Hepatocyte (in vitro differentiated cells): ENCODE data around the gene ARMH3. TPM values are rescaled to one million over a fixed set of nuclear protein-coding genes. Genes with fewer than 3 reads are reported as not detected.

Source experiments
- DNase-seq: peaks from one replicate; pipeline ENCODE4 v3.0.0-alpha.2; 2016; ENCODE audit warnings: low spot score
- H2AFZ ChIP-seq: fragments of 200-600 bp; sonication (generic); 2 replicates; pipeline ENCODE4 v1.6.0; 2016; ENCODE audit warnings: antibody characterized with exemption, mild to moderate bottlenecking
- H3K27ac ChIP-seq: fragments of 200-600 bp; sonication (generic); 2 replicates; pipeline ENCODE4 v1.5.1; 2016; ENCODE audit warnings: mild to moderate bottlenecking
- H3K27me3 ChIP-seq: fragments of 200-600 bp; sonication (generic); 2 replicates; pipeline ENCODE4 v1.6.1; 2016
- H3K36me3 ChIP-seq: fragments of 200-600 bp; sonication (generic); replicated peaks from 2 replicates; pipeline ENCODE4 v1.5.1; 2016; ENCODE audit warnings: low read depth; ENCODE audit not compliant: insufficient read depth
- H3K4me1 ChIP-seq: fragments of 200-600 bp; sonication (generic); 2 replicates; pipeline ENCODE4 v1.5.1; 2016; ENCODE audit warnings: mild to moderate bottlenecking, moderate library complexity; ENCODE audit not compliant: insufficient read depth
- H3K4me2 ChIP-seq: fragments of 200-600 bp; sonication (generic); 2 replicates; pipeline ENCODE4 v1.6.0; 2016
- H3K4me3 ChIP-seq: fragments of 200-600 bp; sonication (generic); 2 replicates; pipeline ENCODE4 v1.5.1; 2016; ENCODE audit warnings: mild to moderate bottlenecking
- H3K79me2 ChIP-seq: fragments of 200-600 bp; sonication (generic); 2 replicates; pipeline ENCODE4 v1.6.0; 2017; ENCODE audit warnings: mild to moderate bottlenecking
- H3K9me2 ChIP-seq: fragments of 200-600 bp; sonication (generic); replicated peaks from 2 replicates; pipeline ENCODE4 v1.6.0; 2017; ENCODE audit warnings: mild to moderate bottlenecking; ENCODE audit not compliant: insufficient read depth
- H3K9me3 ChIP-seq: fragments of 200-600 bp; sonication (generic); 2 replicates; pipeline ENCODE4 v1.5.1; 2016; ENCODE audit warnings: low read depth, mild to moderate bottlenecking
- H4K20me1 ChIP-seq: fragments of 200-600 bp; sonication (generic); 2 replicates; pipeline ENCODE4 v1.6.0; 2016; ENCODE audit warnings: mild to moderate bottlenecking; ENCODE audit not compliant: insufficient read depth, poor library complexity, severe bottlenecking
- CTCF ChIP-seq: fragments of 200-600 bp; sonication (generic); IDR thresholded peaks from 2 replicates; pipeline ENCODE4 v1.5.1; 2016; ENCODE audit warnings: antibody characterized with exemption, mild to moderate bottlenecking; ENCODE audit not compliant: poor library complexity
- EZH2 ChIP-seq: fragments of 200-600 bp; sonication (generic); IDR thresholded peaks from 2 replicates; pipeline ENCODE4 v1.6.1; 2016; ENCODE audit warnings: antibody characterized with exemption, mild to moderate bottlenecking, borderline replicate concordance
- EZH2phosphoT487 ChIP-seq: fragments of 200-600 bp; sonication (generic); IDR thresholded peaks from one replicate; pipeline ENCODE4 v1.6.1; 2018; ENCODE audit warnings: antibody characterized with exemption, mild to moderate bottlenecking, low read depth, moderate library complexity; ENCODE audit not compliant: unreplicated experiment, severe bottlenecking
- WGBS: methylation state at CpG from one replicate; pipeline ENCODE4 v1.1.6; 2016; ENCODE audit warnings: low lambda C conversion rate; ENCODE audit errors: missing lambda C conversion rate; 5-methylcytosine and 5-hydroxymethylcytosine counted together
- polyA plus RNA-seq: library from polyadenylated mRNA; unstranded; fragments of >200 nt; fragmentation: Nextera tagmentation; extraction: Ambion mirVana; gene quantifications from 2 replicates; pipeline ENCODE4 v1.2.1, GENCODE V29; 2016
- total RNA-seq: library from RNA; depleted of rRNA; stranded (reverse); fragments of >200 nt; gene quantifications from 2 replicates; pipeline ENCODE4 v1.2.3, GENCODE V29; 2014

Gene ARMH3
- total and polyA plus RNA-seq, 2 experiments from 2014 or later: 10.6 to 15.1 TPM

GRCh38 chr10:101838416-101838970 is 217.5 kb downstream of the ARMH3 start:
- Histone ChIP-seq H3K4me3 (no peak overlapping the region), H4K20me1 (peaks cover 24% of the 10 kb centered on the region), H3K9me2 (no peaks in the 10 kb centered on the region), H2AFZ (no peak overlapping the region), H3K27ac (no peak overlapping the region), H3K4me1 (peaks cover 18% of the 10 kb centered on the region), H3K36me3 (no peaks in the 10 kb centered on the region), H3K79me2 (no peaks in the 10 kb centered on the region), H3K27me3 (no peaks in the 10 kb centered on the region), H3K9me3 (no peaks in the 10 kb centered on the region), H3K4me2 (no peak overlapping the region)
- 84% methylated on average over 6 of the region's 6 CpGs for WGBS
- DNase-seq: no peak
- TF ChIP-seq CTCF (no peak), EZH2 (no peak), EZH2phosphoT487 (no peak)

GRCh38 chr10:101837748-101838147 is 218.2 kb downstream of the ARMH3 start:
- Histone ChIP-seq H4K20me1 (peaks cover 22% of the 10 kb centered on the region), H3K36me3 (no peaks in the 10 kb centered on the region), H3K4me2 (peak overlapping the region; percentile 9), H3K27me3 (no peaks in the 10 kb centered on the region), H3K4me1 (peaks cover 18% of the 10 kb centered on the region), H3K9me3 (no peaks in the 10 kb centered on the region), H3K9me2 (no peaks in the 10 kb centered on the region), H3K79me2 (no peaks in the 10 kb centered on the region), H3K27ac (no peak overlapping the region), H3K4me3 (no peak overlapping the region), H2AFZ (no peak overlapping the region)
- no peak for DNase-seq
- WGBS: 93% methylated on average over 2 of the region's 2 CpGs
- TF ChIP-seq EZH2phosphoT487: no peak
- TF ChIP-seq CTCF: no peak
- no peak for TF ChIP-seq EZH2

- Histone ChIP-seq H3K36me3 (no peaks in the 10 kb centered on the region), H3K9me3 (no peaks in the 10 kb centered on the region), H3K27me3 (no peaks in the 10 kb centered on the region), H2AFZ (no peak overlapping the region), H3K4me3 (no peak overlapping the region), H3K4me2 (no peak overlapping the region), H3K9me2 (no peaks in the 10 kb centered on the region), H4K20me1 (peaks cover 3% of the 10 kb centered on the region), H3K27ac (no peak overlapping the region), H3K79me2 (no peaks in the 10 kb centered on the region), H3K4me1 (peaks cover 23% of the 10 kb centered on the region)
- DNase-seq: no peak
- TF ChIP-seq EZH2 (no peak), CTCF (no peak), EZH2phosphoT487 (no peak)
- WGBS: 92% methylated on average over 4 of the region's 4 CpGs
These were observed 220.6 kb downstream of the ARMH3 start for GRCh38 chr10:101835362-101835761.

- Histone ChIP-seq H3K27ac (no peak overlapping the region), H3K4me1 (peaks cover 20% of the 10 kb centered on the region)
These were observed 221.6 kb downstream of the ARMH3 start for GRCh38 chr10:101834341-101834740.

More at GRCh38 chr10:101834341-101834740, 221.6 kb downstream of the ARMH3 start:
- Histone ChIP-seq H3K4me2 (no peak overlapping the region), H3K9me3 (no peaks in the 10 kb centered on the region), H3K9me2 (no peaks in the 10 kb centered on the region), H2AFZ (no peak overlapping the region), H4K20me1 (no peaks in the 10 kb centered on the region), H3K4me3 (no peak overlapping the region), H3K36me3 (no peaks in the 10 kb centered on the region), H3K27me3 (no peaks in the 10 kb centered on the region), H3K79me2 (no peaks in the 10 kb centered on the region)
- no peak for DNase-seq
- TF ChIP-seq CTCF (no peak), EZH2phosphoT487 (no peak), EZH2 (no peak)
- 91% methylated on average over 5 of the region's 8 CpGs for WGBS
